Pericardium fibroblast (primary cell): ENCODE data around the gene MFSD2A. TPM values are rescaled to one million over a fixed set of nuclear protein-coding genes. Genes with fewer than 3 reads are reported as not detected.

Source experiments
- total RNA-seq: library from RNA; depleted of rRNA; stranded (reverse); fragments of >200 nt; gene quantifications from 2 replicates; pipeline ENCODE4 v1.2.3, GENCODE V29; 2015

MFSD2A gene
- total RNA-seq: 2.8 and 7.2 TPM in 2 replicates

GRCh38 chr1:39954870-39955546, at the start of gene MFSD2A:
TSS of gene MFSD2A (plus strand) at chr1:39955145. CDS start at chr1:39955293, 148 bp downstream.

Other genes starting within 250 kb of the MFSD2A start
- 31.2 and 38.7 TPM in 2 replicates for gene PPIE, start 216.3 kb upstream of the MFSD2A start, total RNA-seq
- gene OXCT2, start 183.8 kb upstream of the MFSD2A start, total RNA-seq: 0.09 and 1.3 TPM in 2 replicates
- not detected in 2 replicates for gene BMP8B, start 166.3 kb upstream of the MFSD2A start, total RNA-seq
- 6.9 and 13.1 TPM in 2 replicates for gene TRIT1, start 71.6 kb upstream of the MFSD2A start, total RNA-seq
- gene MYCL, start 53.2 kb upstream of the MFSD2A start, total RNA-seq: 0.68 TPM in 1 of 2 replicates, not detected in the other
- 168 and 316 TPM in 2 replicates for gene CAP1, start 85.6 kb downstream of the MFSD2A start, total RNA-seq
- gene PPT1, start 142.1 kb downstream of the MFSD2A start, total RNA-seq: 29.7 and 32.1 TPM in 2 replicates
- 8.3 and 10.6 TPM in 2 replicates for gene RLF, start 206.2 kb downstream of the MFSD2A start, total RNA-seq